Activated naive CD4-positive, alpha-beta T cell treated with anti-CD3 and anti-CD28 coated beads, Interleukin-2, amount 10 ng/mL, durations not matched to agents 7 days and 5 days (primary cell): ENCODE results near the gene AKAP13.

ENCODE experiments used
- CTCF ChIA-PET: fragments of 350-600 bp; sonication (Branson Sonifier 250); formaldehyde crosslinking; loops from one replicate; lab custom pipeline; 2021; ENCODE audit warnings: antibody characterized with exemption; lab: Charles Lee
- DNase-seq: peaks from one replicate; pipeline ENCODE4 v3.0.0-alpha.2; 2020
- H3K27ac Mint-ChIP-seq: one replicate; pipeline ENCODE4 v1.8.0; 2021; ENCODE audit warnings: mild to moderate bottlenecking, moderate library complexity, mixed read lengths
- H3K27me3 Mint-ChIP-seq: one replicate; pipeline ENCODE4 v1.8.0; 2021; ENCODE audit warnings: mild to moderate bottlenecking, mixed read lengths
- H3K36me3 Mint-ChIP-seq: one replicate; pipeline ENCODE4 v1.8.0; 2021; ENCODE audit warnings: mixed read lengths
- H3K4me1 Mint-ChIP-seq: one replicate; pipeline ENCODE4 v1.8.0; 2021; ENCODE audit warnings: mixed read lengths
- H3K4me3 Mint-ChIP-seq: one replicate; pipeline ENCODE4 v1.8.0; 2021; ENCODE audit warnings: mild to moderate bottlenecking, moderate library complexity, mixed read lengths
- H3K9me3 Mint-ChIP-seq: one replicate; pipeline ENCODE4 v1.8.0; 2021; ENCODE audit warnings: mixed read lengths

The AKAP13 gene

DNA sequence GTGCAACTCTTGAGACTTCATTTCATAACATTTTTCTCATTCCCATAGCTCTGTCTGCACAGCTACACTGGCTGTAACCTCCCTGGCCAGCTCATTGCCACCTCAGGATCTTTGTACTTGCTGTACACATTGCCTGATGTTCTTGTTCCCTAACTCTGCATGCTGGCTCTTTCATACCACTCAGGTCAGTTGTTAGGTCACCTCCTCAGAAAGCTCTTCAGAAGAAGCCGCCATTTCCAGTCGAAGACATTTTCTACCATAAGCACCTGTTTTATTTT lies 176.2 kb downstream of the AKAP13 start:
- peaks cover 48% of the 10 kb centered on the region for H3K4me1 Mint-ChIP-seq
- DNase-seq, result no peak
- CTCF ChIA-PET, result interaction anchor here (1.1 to 1.9 kb wide), 4 partner anchors 9 to 29 kb away, joined by 3 to 8 read pairs (median 4); no protein-coding TSS in a partner anchor
- H3K27me3 Mint-ChIP-seq, result no peaks in the 10 kb centered on the region
- H3K9me3 Mint-ChIP-seq, result no peaks in the 10 kb centered on the region
- peaks cover 41% of the 10 kb centered on the region for H3K36me3 Mint-ChIP-seq
- H3K27ac Mint-ChIP-seq, result peak overlapping the region; percentile 31
- no peak overlapping the region for H3K4me3 Mint-ChIP-seq

DNA sequence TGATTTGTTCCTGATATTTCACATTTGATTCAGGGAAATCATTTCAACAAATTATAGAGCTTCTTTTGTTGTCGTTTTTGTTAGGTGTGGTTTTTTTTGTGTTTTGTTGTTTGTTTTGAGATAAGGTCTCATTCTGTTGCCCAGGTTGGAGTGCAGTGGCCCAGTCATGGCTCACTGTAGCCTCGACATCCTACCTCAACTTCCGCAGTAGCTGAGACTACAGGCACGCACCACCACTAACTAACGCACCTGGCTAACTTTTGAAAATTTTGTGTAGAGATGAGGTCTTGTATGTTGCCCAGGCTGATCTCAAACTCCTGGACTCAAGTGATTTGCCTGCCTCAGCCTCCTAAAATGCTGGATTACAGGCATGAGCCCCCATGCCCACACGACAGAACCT lies 177.0 kb downstream of the AKAP13 start:
- H3K9me3 Mint-ChIP-seq, result no peaks in the 10 kb centered on the region
- H3K27ac Mint-ChIP-seq, result peak overlapping the region; percentile 33
- peaks cover 48% of the 10 kb centered on the region for H3K4me1 Mint-ChIP-seq
- no peak for DNase-seq
- CTCF ChIA-PET, result interaction anchor here (0.7 to 1.9 kb wide), 5 partner anchors 9 to 28 kb away, joined by 3 to 8 read pairs (median 4); no protein-coding TSS in a partner anchor
- H3K36me3 Mint-ChIP-seq, result peaks cover 39% of the 10 kb centered on the region
- no peaks in the 10 kb centered on the region for H3K27me3 Mint-ChIP-seq
- no peak overlapping the region for H3K4me3 Mint-ChIP-seq

- CTCF ChIA-PET, result interaction anchor here (1.1 to 2.0 kb wide), 2 partner anchors 15 to 53 kb away, joined by 4 to 7 read pairs; no protein-coding TSS in a partner anchor
- Mint-ChIP-seq H3K4me1 (peaks cover 48% of the 10 kb centered on the region), H3K27ac (peak overlapping the region; percentile 42), H3K9me3 (no peaks in the 10 kb centered on the region), H3K4me3 (no peak overlapping the region), H3K27me3 (no peaks in the 10 kb centered on the region), H3K36me3 (peaks cover 34% of the 10 kb centered on the region)
- no peak for DNase-seq
These were observed 178.4 kb downstream of the AKAP13 start for GRCh38 chr15:85558848-85559247.

GRCh38 chr15:85559530-85559929 lies 179.1 kb downstream of the AKAP13 start:
- Mint-ChIP-seq H3K4me1 (peaks cover 46% of the 10 kb centered on the region), H3K27me3 (no peaks in the 10 kb centered on the region), H3K36me3 (peaks cover 30% of the 10 kb centered on the region), H3K27ac (no peak overlapping the region), H3K4me3 (no peak overlapping the region), H3K9me3 (no peaks in the 10 kb centered on the region)
- DNase-seq, result no peak
- CTCF ChIA-PET, result interaction anchor here (1.1 to 2.0 kb wide), 2 partner anchors 16 to 54 kb away, joined by 4 to 7 read pairs; no protein-coding TSS in a partner anchor

- H3K4me3 Mint-ChIP-seq, result no peak overlapping the region
- no peak for DNase-seq
- CTCF ChIA-PET, result no interaction called here
- no peak overlapping the region for H3K27ac Mint-ChIP-seq
- peaks cover 19% of the 10 kb centered on the region for H3K4me1 Mint-ChIP-seq
- peaks cover 15% of the 10 kb centered on the region for H3K36me3 Mint-ChIP-seq
- no peaks in the 10 kb centered on the region for H3K9me3 Mint-ChIP-seq
- H3K27me3 Mint-ChIP-seq, result no peaks in the 10 kb centered on the region
These were observed 182.4 kb downstream of the AKAP13 start for GRCh38 chr15:85562824-85563223.

GRCh38 chr15:85563328-85563727 lies 182.9 kb downstream of the AKAP13 start:
- H3K4me1 Mint-ChIP-seq, result peaks cover 14% of the 10 kb centered on the region
- H3K36me3 Mint-ChIP-seq, result peaks cover 13% of the 10 kb centered on the region
- CTCF ChIA-PET, result no interaction called here
- no peak overlapping the region for H3K27ac Mint-ChIP-seq
- no peaks in the 10 kb centered on the region for H3K27me3 Mint-ChIP-seq
- DNase-seq, result no peak
- H3K9me3 Mint-ChIP-seq, result no peaks in the 10 kb centered on the region
- no peak overlapping the region for H3K4me3 Mint-ChIP-seq

GRCh38 chr15:85563731-85564130 lies 183.3 kb downstream of the AKAP13 start:
- H3K27me3 Mint-ChIP-seq, result no peaks in the 10 kb centered on the region
- H3K36me3 Mint-ChIP-seq, result peaks cover 10% of the 10 kb centered on the region
- DNase-seq, result no peak

GRCh38 chr15:85564686-85565085 lies 184.3 kb downstream of the AKAP13 start:
- Mint-ChIP-seq H3K4me3 (no peak overlapping the region), H3K4me1 (peaks cover 7% of the 10 kb centered on the region), H3K9me3 (no peaks in the 10 kb centered on the region), H3K36me3 (peaks cover 10% of the 10 kb centered on the region), H3K27ac (no peak overlapping the region), H3K27me3 (no peaks in the 10 kb centered on the region)
- CTCF ChIA-PET, result no interaction called here
- DNase-seq, result no peak

More at GRCh38 chr15:85563731-85564130, 183.3 kb downstream of the AKAP13 start:
- Mint-ChIP-seq H3K27ac (no peak overlapping the region), H3K9me3 (no peaks in the 10 kb centered on the region), H3K4me3 (no peak overlapping the region), H3K4me1 (peaks cover 11% of the 10 kb centered on the region)
- CTCF ChIA-PET, result no interaction called here

- Mint-ChIP-seq H3K27me3 (no peaks in the 10 kb centered on the region), H3K9me3 (no peaks in the 10 kb centered on the region), H3K4me1 (peaks cover 5% of the 10 kb centered on the region), H3K4me3 (no peak overlapping the region), H3K36me3 (peaks cover 10% of the 10 kb centered on the region), H3K27ac (no peak overlapping the region)
- DNase-seq, result no peak
- CTCF ChIA-PET, result interaction anchor here (1.3 kb wide), 1 partner anchor 278 kb away, joined by 3 read pairs; no protein-coding TSS in a partner anchor
These were observed 187.9 kb downstream of the AKAP13 start for GRCh38 chr15:85568261-85568808.

GRCh38 chr15:85570336-85570735 lies 189.9 kb downstream of the AKAP13 start:
- no peak for DNase-seq
- Mint-ChIP-seq H3K27me3 (no peaks in the 10 kb centered on the region), H3K4me3 (no peak overlapping the region), H3K9me3 (no peaks in the 10 kb centered on the region), H3K27ac (no peak overlapping the region), H3K4me1 (peaks cover 5% of the 10 kb centered on the region), H3K36me3 (peaks cover 9% of the 10 kb centered on the region)
- CTCF ChIA-PET, result no interaction called here

GRCh38 chr15:85571780-85572179 lies 191.4 kb downstream of the AKAP13 start:
- Mint-ChIP-seq H3K27ac (no peak overlapping the region), H3K27me3 (no peaks in the 10 kb centered on the region), H3K36me3 (peaks cover 13% of the 10 kb centered on the region), H3K4me1 (peaks cover 5% of the 10 kb centered on the region), H3K9me3 (no peaks in the 10 kb centered on the region), H3K4me3 (no peak overlapping the region)
- CTCF ChIA-PET, result no interaction called here
- DNase-seq, result no peak

DNA sequence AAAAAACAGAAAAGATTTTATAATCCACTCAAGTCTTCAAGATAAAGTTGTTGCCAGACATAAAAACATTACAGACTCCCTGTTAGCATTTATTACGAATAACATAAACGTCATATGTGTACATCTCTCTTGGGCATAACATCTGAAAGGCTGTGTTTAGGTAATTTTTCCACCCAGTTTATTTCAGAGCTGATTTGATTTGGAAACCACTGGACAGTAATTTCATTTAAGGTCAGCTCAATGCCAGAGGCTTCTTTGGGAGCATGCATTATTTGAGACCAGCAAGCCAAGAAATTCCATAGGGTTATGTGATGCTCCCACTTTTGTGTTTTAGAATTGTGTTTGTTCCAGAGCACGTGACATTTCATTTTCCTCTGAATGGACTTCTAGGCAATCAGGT lies 196.0 kb downstream of the AKAP13 start:
- DNase-seq, result no peak
- no peak overlapping the region for H3K27ac Mint-ChIP-seq
- H3K4me1 Mint-ChIP-seq, result peaks cover 26% of the 10 kb centered on the region
- CTCF ChIA-PET, result interaction anchor here (0.8 to 1.5 kb wide), 3 partner anchors 20 to 86 kb away, joined by 3 to 5 read pairs (median 3); no protein-coding TSS in a partner anchor
- H3K27me3 Mint-ChIP-seq, result no peaks in the 10 kb centered on the region
- H3K9me3 Mint-ChIP-seq, result no peaks in the 10 kb centered on the region
- peaks cover 38% of the 10 kb centered on the region for H3K36me3 Mint-ChIP-seq
- H3K4me3 Mint-ChIP-seq, result no peak overlapping the region

GRCh38 chr15:85578941-85579701 lies 198.7 kb downstream of the AKAP13 start:
- Mint-ChIP-seq H3K4me1 (peaks cover 53% of the 10 kb centered on the region), H3K27me3 (no peaks in the 10 kb centered on the region), H3K4me3 (no peak overlapping the region), H3K9me3 (no peaks in the 10 kb centered on the region), H3K27ac (peak overlapping the region; percentile 78), H3K36me3 (peaks cover 57% of the 10 kb centered on the region)
- CTCF ChIA-PET, result interaction anchor here (0.7 to 3.0 kb wide), 3 partner anchors 22 to 248 kb away, joined by 3 to 8 read pairs (median 3); no protein-coding TSS in a partner anchor
- no peak for DNase-seq

DNA sequence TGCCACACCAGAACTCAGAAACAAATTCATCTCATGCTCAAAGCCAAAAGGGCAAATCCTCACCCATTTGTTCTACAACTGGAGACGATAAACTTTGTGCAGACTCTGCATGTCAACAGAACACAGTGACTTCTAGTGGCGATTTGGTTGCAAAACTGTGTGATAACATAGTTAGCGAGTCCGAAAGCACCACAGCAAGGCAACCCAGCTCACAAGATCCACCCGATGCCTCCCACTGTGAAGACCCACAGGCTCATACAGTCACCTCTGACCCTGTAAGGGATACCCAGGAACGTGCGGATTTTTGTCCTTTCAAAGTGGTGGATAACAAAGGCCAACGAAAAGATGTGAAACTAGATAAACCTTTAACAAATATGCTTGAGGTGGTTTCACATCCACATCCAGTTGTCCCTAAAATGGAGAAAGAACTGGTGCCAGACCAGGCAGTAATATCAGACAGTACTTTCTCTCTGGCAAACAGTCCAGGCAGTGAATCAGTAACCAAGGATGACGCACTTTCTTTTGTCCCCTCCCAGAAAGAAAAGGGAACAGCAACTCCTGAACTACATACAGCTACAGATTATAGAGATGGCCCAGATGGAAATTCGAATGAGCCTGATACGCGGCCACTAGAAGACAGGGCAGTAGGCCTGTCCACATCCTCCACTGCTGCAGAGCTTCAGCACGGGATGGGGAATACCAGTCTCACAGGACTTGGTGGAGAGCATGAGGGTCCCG lies 199.7 kb downstream of the AKAP13 start:
- H3K27me3 Mint-ChIP-seq, result no peaks in the 10 kb centered on the region
- H3K9me3 Mint-ChIP-seq, result no peaks in the 10 kb centered on the region
- DNase-seq, result no peak
- peaks cover 63% of the 10 kb centered on the region for H3K36me3 Mint-ChIP-seq
- H3K4me3 Mint-ChIP-seq, result no peak overlapping the region
- CTCF ChIA-PET, result interaction anchor here (0.5 to 3.6 kb wide), 9 partner anchors 23 to 284 kb away, joined by 3 to 26 read pairs (median 5); no protein-coding TSS in a partner anchor
- peak overlapping the region; percentile 97 for H3K27ac Mint-ChIP-seq
- H3K4me1 Mint-ChIP-seq, result peaks cover 61% of the 10 kb centered on the region
